Measurements from ENCODE around the gene UROS.

UROS gene

DNA sequence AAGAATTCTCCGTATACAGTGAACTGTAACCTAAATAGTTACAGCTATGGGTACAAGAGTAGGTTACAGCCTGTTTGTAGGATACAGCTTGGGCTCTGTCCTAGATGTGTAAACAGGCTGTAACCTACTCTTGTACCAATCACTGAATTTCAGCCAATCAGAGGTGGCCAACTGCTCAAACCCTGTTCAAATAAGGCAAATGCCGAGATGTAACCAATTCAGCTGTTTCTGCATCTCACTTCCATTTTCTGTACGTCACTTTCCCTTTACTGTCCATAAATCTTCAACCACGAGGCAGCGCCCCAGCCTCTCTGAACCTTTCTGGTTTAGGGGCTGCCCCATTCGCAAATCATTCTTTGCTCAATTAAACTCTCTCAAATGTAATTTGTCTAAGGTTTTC lies 39.1 kb downstream of the UROS start:
- Histone ChIP-seq H3K9me3 (ENCODE audit: insufficient read depth, low read depth, low read length) (no peaks in the 10 kb centered on the region), H3K4me3 (ENCODE audit: low read length, poor library complexity, severe bottlenecking) (no peak overlapping the region), H3K79me2 (ENCODE audit: insufficient read depth, low read length) (no peaks in the 10 kb centered on the region), H3K9ac (ENCODE audit: low read depth, low read length, poor library complexity, severe bottlenecking) (no peak overlapping the region), H3F3A (ENCODE audit: low read depth) (no peaks in the 10 kb centered on the region), H3K36me3 (ENCODE audit: insufficient read depth, low read length) (no peaks in the 10 kb centered on the region), H3K9me2 (replicated peaks; ENCODE audit: low read depth, low read length) (no peaks in the 10 kb centered on the region), H2AFZ (ENCODE audit: low read length) (no peak overlapping the region), H4K20me1 (ENCODE audit: insufficient read depth, low read length, poor library complexity, severe bottlenecking) (no peaks in the 10 kb centered on the region), H3K27me3 (ENCODE audit: insufficient read depth, low read length, poor library complexity, severe bottlenecking) (no peaks in the 10 kb centered on the region), H3K4me1 (ENCODE audit: insufficient read depth, low read length, poor library complexity, severe bottlenecking) (peaks cover 19% of the 10 kb centered on the region), H3K4me2 (ENCODE audit: low read depth, low read length, poor library complexity, severe bottlenecking) (no peak overlapping the region)
- no peak for TF ChIP-seq EZH2phosphoT487 (IDR thresholded peaks at IDR 0.05; ENCODE audit: borderline replicate concordance)
- TF ChIP-seq, protein P1, sequence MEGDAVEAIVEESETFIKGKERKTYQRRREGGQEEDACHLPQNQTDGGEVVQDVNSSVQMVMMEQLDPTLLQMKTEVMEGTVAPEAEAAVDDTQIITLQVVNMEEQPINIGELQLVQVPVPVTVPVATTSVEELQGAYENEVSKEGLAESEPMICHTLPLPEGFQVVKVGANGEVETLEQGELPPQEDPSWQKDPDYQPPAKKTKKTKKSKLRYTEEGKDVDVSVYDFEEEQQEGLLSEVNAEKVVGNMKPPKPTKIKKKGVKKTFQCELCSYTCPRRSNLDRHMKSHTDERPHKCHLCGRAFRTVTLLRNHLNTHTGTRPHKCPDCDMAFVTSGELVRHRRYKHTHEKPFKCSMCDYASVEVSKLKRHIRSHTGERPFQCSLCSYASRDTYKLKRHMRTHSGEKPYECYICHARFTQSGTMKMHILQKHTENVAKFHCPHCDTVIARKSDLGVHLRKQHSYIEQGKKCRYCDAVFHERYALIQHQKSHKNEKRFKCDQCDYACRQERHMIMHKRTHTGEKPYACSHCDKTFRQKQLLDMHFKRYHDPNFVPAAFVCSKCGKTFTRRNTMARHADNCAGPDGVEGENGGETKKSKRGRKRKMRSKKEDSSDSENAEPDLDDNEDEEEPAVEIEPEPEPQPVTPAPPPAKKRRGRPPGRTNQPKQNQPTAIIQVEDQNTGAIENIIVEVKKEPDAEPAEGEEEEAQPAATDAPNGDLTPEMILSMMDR (conservative IDR thresholded peaks at IDR 0.05; ENCODE audit: low read length): no peak

DNA sequence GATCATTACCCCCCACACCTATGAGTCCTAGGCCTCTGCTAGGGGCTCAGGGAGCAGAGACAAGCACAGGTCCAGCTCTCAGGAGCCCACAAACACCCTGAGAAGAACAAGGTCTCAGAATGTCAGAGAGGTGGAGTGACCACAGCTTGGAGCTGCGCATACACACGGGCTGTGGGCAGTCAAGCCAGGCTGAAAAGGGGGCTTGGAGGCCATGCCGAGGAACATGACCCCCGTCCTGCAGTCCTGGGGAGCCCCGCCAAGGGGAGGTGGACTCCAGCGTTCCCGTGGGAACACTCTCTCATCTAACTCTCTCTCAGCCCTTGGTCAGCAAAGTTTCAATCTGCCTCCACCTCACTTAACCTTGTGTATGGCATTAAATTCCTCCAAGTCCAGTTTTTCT lies 39.6 kb downstream of the UROS start:
- no peak overlapping the region for H3K4me3 ChIP-seq (ENCODE audit: low read length, poor library complexity, severe bottlenecking)
- H3K79me2 ChIP-seq (ENCODE audit: insufficient read depth, low read length): no peaks in the 10 kb centered on the region
- H3K4me1 ChIP-seq (ENCODE audit: insufficient read depth, low read length, poor library complexity, severe bottlenecking): peaks cover 14% of the 10 kb centered on the region
- H3K4me2 ChIP-seq (ENCODE audit: low read depth, low read length, poor library complexity, severe bottlenecking): no peak overlapping the region
- no peaks in the 10 kb centered on the region for H3F3A ChIP-seq (ENCODE audit: low read depth)
- H3K9me3 ChIP-seq (ENCODE audit: insufficient read depth, low read depth, low read length): no peaks in the 10 kb centered on the region
- H3K36me3 ChIP-seq (ENCODE audit: insufficient read depth, low read length): no peaks in the 10 kb centered on the region
- no peak for TF ChIP-seq EZH2phosphoT487 (IDR thresholded peaks at IDR 0.05; ENCODE audit: borderline replicate concordance)
- TF ChIP-seq, protein P1 (conservative IDR thresholded peaks at IDR 0.05; ENCODE audit: low read length): no peak
- no peak overlapping the region for H3K9ac ChIP-seq (ENCODE audit: low read depth, low read length, poor library complexity, severe bottlenecking)
- H3K9me2 ChIP-seq (replicated peaks; ENCODE audit: low read depth, low read length): no peaks in the 10 kb centered on the region
- no peaks in the 10 kb centered on the region for H3K27me3 ChIP-seq (ENCODE audit: insufficient read depth, low read length, poor library complexity, severe bottlenecking)
- no peak overlapping the region for H2AFZ ChIP-seq (ENCODE audit: low read length)
- H4K20me1 ChIP-seq (ENCODE audit: insufficient read depth, low read length, poor library complexity, severe bottlenecking): no peaks in the 10 kb centered on the region

DNA sequence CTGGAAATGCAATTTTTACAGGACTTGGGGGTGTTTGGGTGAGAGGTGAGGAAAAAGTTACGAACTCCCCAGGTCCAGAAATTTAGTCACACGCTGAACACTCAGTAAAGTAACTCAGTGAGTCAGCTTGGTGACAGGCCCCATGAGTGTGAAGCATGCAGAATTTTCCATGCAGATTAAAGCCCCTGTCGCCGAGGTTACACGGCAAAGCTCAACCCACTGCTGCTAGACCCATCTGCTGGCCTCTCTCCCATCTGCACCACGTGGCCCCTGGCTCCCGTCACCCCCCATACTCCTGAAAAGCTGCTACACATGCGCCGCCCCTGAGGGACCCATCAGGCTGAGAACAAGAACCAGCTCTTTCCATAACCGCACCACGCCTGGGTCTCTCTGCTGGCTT lies 40.4 kb downstream of the UROS start:
- Histone ChIP-seq H3K79me2 (ENCODE audit: insufficient read depth, low read length) (no peaks in the 10 kb centered on the region), H4K20me1 (ENCODE audit: insufficient read depth, low read length, poor library complexity, severe bottlenecking) (no peaks in the 10 kb centered on the region), H3K9me2 (replicated peaks; ENCODE audit: low read depth, low read length) (no peaks in the 10 kb centered on the region), H3K4me3 (ENCODE audit: low read length, poor library complexity, severe bottlenecking) (no peak overlapping the region), H3K4me2 (ENCODE audit: low read depth, low read length, poor library complexity, severe bottlenecking) (no peak overlapping the region), H3K36me3 (ENCODE audit: insufficient read depth, low read length) (no peaks in the 10 kb centered on the region), H3K27me3 (ENCODE audit: insufficient read depth, low read length, poor library complexity, severe bottlenecking) (no peaks in the 10 kb centered on the region), H3K9ac (ENCODE audit: low read depth, low read length, poor library complexity, severe bottlenecking) (no peak overlapping the region), H3F3A (ENCODE audit: low read depth) (no peaks in the 10 kb centered on the region), H3K4me1 (ENCODE audit: insufficient read depth, low read length, poor library complexity, severe bottlenecking) (peaks cover 6% of the 10 kb centered on the region), H3K9me3 (ENCODE audit: insufficient read depth, low read depth, low read length) (no peaks in the 10 kb centered on the region), H2AFZ (ENCODE audit: low read length) (no peak overlapping the region)
- TF ChIP-seq EZH2phosphoT487 (IDR thresholded peaks at IDR 0.05; ENCODE audit: borderline replicate concordance): no peak
- TF ChIP-seq, protein P1 (conservative IDR thresholded peaks at IDR 0.05; ENCODE audit: low read length): no peak

Data from Loucy (cell line).